ENCODE results near the gene BAIAP2. TPM values are rescaled to one million over a fixed set of nuclear protein-coding genes. Genes with fewer than 3 reads are reported as not detected.
A peak's percentile ranks its signal among the peaks of the same experiment; 100 is the strongest.
"Not testable (repeated sequence)": the region's sequence is repeated elsewhere in the genome, so short reads cannot be mapped to it uniquely, and the experiment has no call there.

Gene BAIAP2
- total RNA-seq, 1 experiment from 2014 or later = not detected

DNA sequence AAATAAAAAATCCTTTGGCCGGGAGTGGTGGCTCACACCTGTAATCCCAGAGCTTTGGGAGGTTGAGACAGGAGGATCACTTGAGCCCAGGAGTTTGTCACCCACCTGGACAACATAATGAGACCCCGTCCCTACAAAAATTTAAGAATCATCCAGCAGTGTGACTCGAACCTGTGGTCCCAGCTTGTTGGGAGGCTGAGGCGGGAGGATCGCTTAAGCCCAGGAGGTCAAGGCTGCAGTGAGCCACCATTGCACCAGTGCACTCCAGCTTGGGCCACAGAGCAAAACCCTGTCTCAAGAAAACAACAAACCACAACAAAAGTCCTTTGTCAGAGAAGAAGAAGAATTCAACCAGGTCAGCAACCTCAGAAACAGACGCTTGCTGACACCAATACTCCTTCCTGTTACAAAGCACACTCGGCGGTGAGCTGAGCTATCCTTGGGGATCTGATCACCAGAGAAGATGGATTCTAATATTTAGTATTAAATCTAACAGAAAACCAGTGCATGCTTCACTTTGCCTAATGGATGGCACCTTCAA, 117.4 kb downstream of the BAIAP2 start:
- Histone ChIP-seq H3K27me3 (ENCODE audit: low read length) (no peaks in the 10 kb centered on the region), H3K9me2 (replicated peaks; ENCODE audit: insufficient read depth, low read length) (no peaks in the 10 kb centered on the region), H3K4me2 (ENCODE audit: low read depth, low read length, poor library complexity, severe bottlenecking) (no peak overlapping the region), H3K9me3 (ENCODE audit: low read length) (no peaks in the 10 kb centered on the region), H3K4me1 (ENCODE audit: low read length) (peaks cover 9% of the 10 kb centered on the region), H3K27ac (ENCODE audit: low read length) (no peak overlapping the region), H4K20me1 (ENCODE audit: insufficient read depth, low read depth, low read length) (no peaks in the 10 kb centered on the region), H3K36me3 (ENCODE audit: insufficient read depth, low read length) (no peaks in the 10 kb centered on the region), H3K4me3 (ENCODE audit: low read length) (no peak overlapping the region), H3K79me2 (ENCODE audit: low read length) (no peaks in the 10 kb centered on the region), H3K9ac (ENCODE audit: low read length) (no peak overlapping the region), H2AFZ (ENCODE audit: low read length) (no peak overlapping the region)
- DNase-seq = no peak

DNA sequence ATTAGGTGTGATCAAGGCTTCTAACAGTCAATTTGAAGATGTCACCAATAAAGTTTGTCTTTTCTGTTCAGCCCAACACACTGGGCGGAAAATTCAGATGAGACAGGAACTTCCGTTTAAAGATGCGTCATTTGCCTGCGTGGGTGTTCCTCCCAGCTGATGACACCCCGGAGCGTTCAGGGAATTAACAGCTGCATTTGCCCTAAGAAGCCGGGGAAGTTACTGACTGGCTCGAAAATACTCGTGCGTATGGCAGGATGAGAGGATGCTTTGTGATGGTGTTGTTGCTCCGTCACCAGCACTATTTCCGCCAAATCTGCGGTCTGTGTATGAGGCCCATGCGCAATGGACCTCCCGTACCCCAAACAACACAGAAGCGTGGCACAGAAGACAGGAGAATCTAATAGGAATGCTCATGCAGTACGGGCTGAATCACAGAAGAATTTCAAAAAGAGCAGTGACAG, 118.4 kb downstream of the BAIAP2 start:
- DNase-seq = peak; percentile 86
- H3K9ac ChIP-seq (ENCODE audit: low read length) = no peak overlapping the region

DNA sequence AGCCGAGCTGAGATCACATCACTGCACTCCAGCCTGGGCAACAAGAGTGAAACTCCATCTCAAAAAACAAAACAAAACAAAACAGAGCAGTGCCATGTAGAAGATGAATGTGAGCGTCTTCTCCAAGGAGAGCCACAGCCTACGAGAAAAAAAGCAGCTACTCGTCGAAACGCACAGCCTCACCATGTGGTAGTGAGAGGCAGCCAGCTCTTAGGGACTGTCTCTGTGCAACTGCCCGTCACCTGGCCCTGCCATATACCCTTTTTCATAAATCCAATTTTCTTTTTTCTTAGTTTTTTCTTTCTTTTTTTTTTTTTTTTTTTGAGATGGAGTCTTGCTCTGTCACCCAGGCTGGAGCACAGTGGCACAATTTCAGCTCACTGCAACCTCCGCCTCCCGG, 119.1 kb downstream of the BAIAP2 start:
- H3K9me3 ChIP-seq (ENCODE audit: low read length); H4K20me1 ChIP-seq (ENCODE audit: insufficient read depth, low read depth, low read length); H3K27ac ChIP-seq (ENCODE audit: low read length); H3K79me2 ChIP-seq (ENCODE audit: low read length); H3K4me2 ChIP-seq (ENCODE audit: low read depth, low read length, poor library complexity, severe bottlenecking); DNase-seq; H3K4me1 ChIP-seq (ENCODE audit: low read length); H3K27me3 ChIP-seq (ENCODE audit: low read length); H3K9ac ChIP-seq (ENCODE audit: low read length); H3K9me2 ChIP-seq (replicated peaks; ENCODE audit: insufficient read depth, low read length); H3K4me3 ChIP-seq (ENCODE audit: low read length); H3K36me3 ChIP-seq (ENCODE audit: insufficient read depth, low read length); H2AFZ ChIP-seq (ENCODE audit: low read length): not testable (repeated sequence)

More for the DNA sequence above, 118.4 kb downstream of the BAIAP2 start:
- Histone ChIP-seq H2AFZ (ENCODE audit: low read length) (peak overlapping the region; percentile 44; the same call in 1 of the 2 replicates), H3K9me2 (replicated peaks; ENCODE audit: insufficient read depth, low read length) (no peaks in the 10 kb centered on the region), H3K9me3 (ENCODE audit: low read length) (no peaks in the 10 kb centered on the region), H3K4me3 (ENCODE audit: low read length) (peak overlapping the region; percentile 15; the same call in 1 of the 2 replicates), H3K4me2 (ENCODE audit: low read depth, low read length, poor library complexity, severe bottlenecking) (peak overlapping the region; percentile 50), H3K27ac (ENCODE audit: low read length) (no peak overlapping the region), H3K36me3 (ENCODE audit: insufficient read depth, low read length) (no peaks in the 10 kb centered on the region), H3K27me3 (ENCODE audit: low read length) (no peaks in the 10 kb centered on the region), H3K4me1 (ENCODE audit: low read length) (peaks cover 9% of the 10 kb centered on the region), H4K20me1 (ENCODE audit: insufficient read depth, low read depth, low read length) (no peaks in the 10 kb centered on the region), H3K79me2 (ENCODE audit: low read length) (no peaks in the 10 kb centered on the region)

DNA sequence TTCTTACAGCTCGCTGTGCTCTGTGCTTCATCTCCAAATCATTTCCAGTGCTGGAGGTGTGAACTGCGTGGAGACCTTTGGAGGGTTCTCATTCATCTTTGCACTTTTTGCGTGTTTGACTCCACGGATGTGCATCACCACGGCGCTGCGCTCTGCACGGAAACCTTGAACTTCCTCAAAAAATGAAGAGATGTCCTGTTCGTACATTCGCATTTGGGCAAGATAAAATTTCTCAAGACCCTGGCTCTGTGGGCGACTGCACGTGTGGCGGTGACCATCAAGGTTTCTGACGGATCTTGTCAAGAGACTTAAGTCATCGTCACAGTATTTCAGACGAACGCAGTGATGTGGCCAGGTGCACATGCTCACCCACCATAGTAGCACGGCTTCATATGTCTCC, 120.0 kb downstream of the BAIAP2 start:
- no peak for DNase-seq
- no peaks in the 10 kb centered on the region for H3K36me3 ChIP-seq (ENCODE audit: insufficient read depth, low read length)
- no peaks in the 10 kb centered on the region for H3K9me2 ChIP-seq (replicated peaks; ENCODE audit: insufficient read depth, low read length)
- H3K27ac ChIP-seq (ENCODE audit: low read length) = no peak overlapping the region
- H3K9ac ChIP-seq (ENCODE audit: low read length) = no peak overlapping the region
- H3K4me2 ChIP-seq (ENCODE audit: low read depth, low read length, poor library complexity, severe bottlenecking) = no peak overlapping the region
- no peaks in the 10 kb centered on the region for H3K9me3 ChIP-seq (ENCODE audit: low read length)
- H2AFZ ChIP-seq (ENCODE audit: low read length) = no peak overlapping the region
- H3K4me1 ChIP-seq (ENCODE audit: low read length) = peaks cover 9% of the 10 kb centered on the region
- H4K20me1 ChIP-seq (ENCODE audit: insufficient read depth, low read depth, low read length) = no peaks in the 10 kb centered on the region
- H3K27me3 ChIP-seq (ENCODE audit: low read length) = no peaks in the 10 kb centered on the region
- H3K4me3 ChIP-seq (ENCODE audit: low read length) = no peak overlapping the region
- H3K79me2 ChIP-seq (ENCODE audit: low read length) = no peaks in the 10 kb centered on the region

DNA sequence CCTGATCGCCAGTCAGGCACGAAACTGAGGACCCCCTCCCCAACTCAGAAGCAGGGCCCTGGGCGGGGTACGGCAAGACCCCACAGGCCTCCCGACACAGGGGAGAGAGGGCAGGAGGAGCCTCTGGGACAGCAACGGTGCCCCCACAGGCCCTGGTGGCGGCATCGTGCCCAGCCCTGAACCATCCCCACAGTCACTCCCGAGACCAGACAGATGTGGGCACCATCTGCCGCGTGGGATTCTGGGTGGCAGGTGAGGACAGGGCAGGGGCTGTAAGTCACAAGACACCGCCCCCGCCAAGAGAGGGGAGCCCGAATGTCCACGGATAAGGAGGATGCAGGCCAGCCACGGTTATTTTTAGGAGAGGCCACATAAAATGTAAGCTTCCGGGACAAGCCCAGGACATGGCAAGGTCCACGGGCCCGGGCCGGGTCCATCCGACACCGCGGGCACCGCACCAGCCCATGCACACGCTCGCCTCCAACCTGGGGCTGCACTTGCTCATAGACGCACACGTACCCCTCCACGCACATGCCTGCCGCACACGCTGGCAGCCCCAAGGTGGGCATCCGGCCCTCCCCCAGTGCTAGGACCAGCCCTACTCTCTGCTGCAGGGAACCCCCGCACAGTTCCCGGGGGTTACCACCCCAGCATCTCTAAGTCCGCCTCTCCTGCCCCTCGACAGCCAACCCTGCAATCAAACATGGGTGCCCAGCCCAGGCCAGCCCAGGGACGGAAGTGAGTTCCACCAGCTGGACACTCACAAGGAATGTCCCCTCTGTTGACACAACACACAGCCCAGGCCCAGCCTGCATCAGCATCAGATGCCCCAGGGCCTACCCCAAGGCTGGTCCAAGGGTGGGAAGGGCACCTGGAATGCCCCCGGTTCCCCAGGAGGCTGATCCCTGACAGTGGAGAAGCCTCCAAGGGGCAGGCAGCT, 122.2 kb downstream of the BAIAP2 start:
- H3K9me3 ChIP-seq (ENCODE audit: low read length) = no peaks in the 10 kb centered on the region
- no peaks in the 10 kb centered on the region for H3K79me2 ChIP-seq (ENCODE audit: low read length)
- no peaks in the 10 kb centered on the region for H3K36me3 ChIP-seq (ENCODE audit: insufficient read depth, low read length)
- H3K27me3 ChIP-seq (ENCODE audit: low read length) = no peaks in the 10 kb centered on the region
- no peak for DNase-seq
- no peak overlapping the region for H2AFZ ChIP-seq (ENCODE audit: low read length)
- peaks cover 9% of the 10 kb centered on the region for H3K4me1 ChIP-seq (ENCODE audit: low read length)
- no peaks in the 10 kb centered on the region for H4K20me1 ChIP-seq (ENCODE audit: insufficient read depth, low read depth, low read length)
- no peak overlapping the region for H3K4me3 ChIP-seq (ENCODE audit: low read length)
- H3K4me2 ChIP-seq (ENCODE audit: low read depth, low read length, poor library complexity, severe bottlenecking) = no peak overlapping the region
- H3K9me2 ChIP-seq (replicated peaks; ENCODE audit: insufficient read depth, low read length) = no peaks in the 10 kb centered on the region
- no peak overlapping the region for H3K9ac ChIP-seq (ENCODE audit: low read length)
- H3K27ac ChIP-seq (ENCODE audit: low read length) = no peak overlapping the region

DNA sequence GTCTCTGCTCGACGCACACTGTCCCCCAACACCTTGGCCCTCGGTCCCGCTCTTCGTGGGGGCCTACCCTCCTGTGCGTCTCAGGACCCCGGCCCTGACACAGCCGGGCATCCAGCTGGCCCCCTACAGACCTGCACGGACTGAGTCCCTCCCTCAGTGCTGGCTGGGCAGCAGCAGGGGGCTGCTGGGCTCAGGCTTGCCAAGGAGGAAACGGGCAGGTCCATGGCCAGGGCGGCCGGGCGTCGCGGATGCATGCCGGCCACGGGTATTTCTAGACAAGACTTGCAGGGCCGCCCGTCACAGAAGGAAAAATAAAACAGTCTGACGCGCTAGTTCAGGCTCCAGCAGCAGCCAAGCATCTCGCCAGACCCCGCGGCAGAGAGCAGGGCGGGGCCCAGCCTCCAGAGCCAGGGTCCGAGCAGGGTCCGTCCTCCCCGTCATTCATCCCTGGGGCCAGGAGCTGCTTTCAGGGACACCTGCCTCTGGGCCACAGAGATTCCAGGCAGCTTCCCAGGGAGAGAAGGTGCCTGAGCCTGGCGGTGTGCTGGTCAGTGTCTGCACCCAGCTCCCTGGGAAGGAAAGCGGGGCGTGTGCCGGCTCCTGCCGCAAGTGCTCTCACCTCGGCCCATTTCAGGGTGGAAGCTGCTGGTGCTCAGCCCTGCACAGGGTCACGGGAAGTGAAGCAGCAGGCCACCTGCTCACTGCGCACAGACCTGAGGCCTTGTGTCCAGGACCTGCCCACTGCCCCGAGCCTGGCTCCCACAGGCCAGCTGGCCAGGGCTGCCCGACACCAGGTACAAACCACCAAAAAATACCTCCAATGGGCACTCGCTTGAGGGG, 123.1 kb downstream of the BAIAP2 start:
- Histone ChIP-seq H3K9me3 (ENCODE audit: low read length) (no peaks in the 10 kb centered on the region), H3K27ac (ENCODE audit: low read length) (no peak overlapping the region), H3K4me1 (ENCODE audit: low read length) (peaks cover 7% of the 10 kb centered on the region), H3K36me3 (ENCODE audit: insufficient read depth, low read length) (no peaks in the 10 kb centered on the region), H3K9ac (ENCODE audit: low read length) (no peak overlapping the region), H3K79me2 (ENCODE audit: low read length) (no peaks in the 10 kb centered on the region), H3K27me3 (ENCODE audit: low read length) (no peaks in the 10 kb centered on the region), H4K20me1 (ENCODE audit: insufficient read depth, low read depth, low read length) (no peaks in the 10 kb centered on the region), H3K4me2 (ENCODE audit: low read depth, low read length, poor library complexity, severe bottlenecking) (no peak overlapping the region), H3K4me3 (ENCODE audit: low read length) (no peak overlapping the region), H3K9me2 (replicated peaks; ENCODE audit: insufficient read depth, low read length) (no peaks in the 10 kb centered on the region), H2AFZ (ENCODE audit: low read length) (no peak overlapping the region)
- DNase-seq = no peak

DNA sequence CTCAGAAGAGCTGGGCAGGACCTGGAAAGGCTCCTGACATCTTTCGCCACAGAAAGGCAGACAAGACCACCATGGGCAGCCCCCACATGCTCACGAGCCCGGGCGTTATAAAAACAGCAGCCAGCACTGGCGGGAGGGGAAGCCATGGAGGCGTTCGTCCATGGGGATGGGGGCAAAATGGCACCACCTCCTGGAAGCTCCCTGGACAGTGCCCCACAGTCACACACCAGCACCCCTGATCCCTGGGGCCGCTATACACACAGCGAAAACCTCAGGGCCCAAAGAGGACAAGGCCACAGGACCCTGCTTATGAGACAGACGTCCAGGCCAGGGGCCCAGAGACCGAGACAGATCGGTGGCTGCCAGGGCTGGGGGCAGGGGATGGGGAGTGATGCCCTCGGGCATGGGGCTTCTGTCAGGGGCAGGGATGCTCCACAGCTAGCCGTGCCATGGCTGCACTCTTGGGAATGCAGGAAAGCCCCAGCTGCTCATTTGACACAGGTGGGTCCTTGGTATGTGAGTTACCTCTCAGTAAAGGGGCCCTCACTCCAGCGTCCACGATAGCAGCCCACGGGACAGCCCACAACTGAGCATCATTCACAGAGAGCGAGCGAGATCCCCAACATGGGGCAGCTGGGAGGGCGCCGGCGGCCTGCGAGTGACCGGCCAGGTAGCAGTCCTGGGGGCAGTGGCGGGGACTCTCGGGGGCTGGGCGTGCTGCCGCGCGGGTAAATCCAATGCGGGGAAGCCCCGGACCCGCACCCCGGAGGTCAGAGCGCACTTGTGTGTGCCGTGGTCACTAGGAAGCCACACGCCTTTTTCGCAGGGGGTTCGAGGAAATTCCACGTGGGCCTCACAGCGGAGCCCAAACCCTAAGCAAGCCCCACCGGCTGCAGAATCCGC, 124.0 kb downstream of the BAIAP2 start:
- no peaks in the 10 kb centered on the region for H3K36me3 ChIP-seq (ENCODE audit: insufficient read depth, low read length)
- no peaks in the 10 kb centered on the region for H3K9me2 ChIP-seq (replicated peaks; ENCODE audit: insufficient read depth, low read length)
- H3K4me1 ChIP-seq (ENCODE audit: low read length) = no peaks in the 10 kb centered on the region; the same call in 1 of the 2 replicates
- no peak overlapping the region for H3K4me2 ChIP-seq (ENCODE audit: low read depth, low read length, poor library complexity, severe bottlenecking)
- no peaks in the 10 kb centered on the region for H3K27me3 ChIP-seq (ENCODE audit: low read length)
- no peak overlapping the region for H2AFZ ChIP-seq (ENCODE audit: low read length)
- no peaks in the 10 kb centered on the region for H3K79me2 ChIP-seq (ENCODE audit: low read length)
- no peaks in the 10 kb centered on the region for H3K9me3 ChIP-seq (ENCODE audit: low read length)
- H3K4me3 ChIP-seq (ENCODE audit: low read length) = no peak overlapping the region
- no peak for DNase-seq
- no peaks in the 10 kb centered on the region for H4K20me1 ChIP-seq (ENCODE audit: insufficient read depth, low read depth, low read length)
- H3K9ac ChIP-seq (ENCODE audit: low read length) = no peak overlapping the region
- no peak overlapping the region for H3K27ac ChIP-seq (ENCODE audit: low read length)

Measured in Karpas-422 (cell line).